Skeletal muscle cell (primary cell): ENCODE data around the gene PHLDA2.
A peak's percentile ranks its signal among the peaks of the same experiment; 100 is the strongest.

Experiments used
- DNase-seq: peaks from one replicate; pipeline ENCODE4 v3.0.0-alpha.2; 2010; ENCODE audit warnings: low read depth
- H3K4me3 ChIP-seq: 2 replicates; pipeline ENCODE4 v1.5.1; 2011; ENCODE audit warnings: low read depth, mild to moderate bottlenecking, control low read depth, low read length, moderate library complexity

The PHLDA2 gene

DNA sequence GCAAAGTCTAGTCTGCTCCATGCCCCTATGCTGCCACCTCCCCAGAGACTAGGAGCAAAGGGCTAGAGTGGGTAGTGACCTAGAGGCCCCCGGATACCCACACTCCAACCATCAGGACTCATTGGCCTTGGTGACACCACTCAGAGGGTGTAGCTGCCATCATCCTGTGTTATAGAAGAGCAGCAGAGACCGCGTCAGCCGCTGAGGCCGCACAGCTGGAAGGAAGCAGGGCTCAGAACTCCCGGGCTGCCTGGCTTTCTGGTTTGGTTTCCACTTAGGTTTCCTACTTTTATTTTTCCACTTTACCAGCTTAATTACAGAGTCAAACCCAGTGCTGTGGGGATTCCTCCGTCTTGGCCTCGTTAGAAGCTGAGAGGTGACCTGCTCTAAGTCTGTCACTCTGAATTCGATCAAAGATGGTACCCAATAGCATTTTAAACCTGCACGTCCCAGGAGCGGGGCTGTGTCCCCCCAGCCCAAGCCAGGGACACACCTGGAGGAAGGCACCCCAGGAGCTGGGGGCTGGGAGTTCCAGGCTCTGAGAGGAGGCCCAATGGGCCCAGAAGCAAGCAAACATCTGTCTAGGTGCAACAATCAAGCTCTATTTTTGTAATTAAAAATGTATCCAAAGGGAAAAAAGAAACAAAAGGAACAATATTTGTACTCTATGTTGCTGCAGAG is 41.6 kb downstream of the PHLDA2 start:
- H3K4me3 ChIP-seq: no peak overlapping the region
- no peak for DNase-seq

DNA sequence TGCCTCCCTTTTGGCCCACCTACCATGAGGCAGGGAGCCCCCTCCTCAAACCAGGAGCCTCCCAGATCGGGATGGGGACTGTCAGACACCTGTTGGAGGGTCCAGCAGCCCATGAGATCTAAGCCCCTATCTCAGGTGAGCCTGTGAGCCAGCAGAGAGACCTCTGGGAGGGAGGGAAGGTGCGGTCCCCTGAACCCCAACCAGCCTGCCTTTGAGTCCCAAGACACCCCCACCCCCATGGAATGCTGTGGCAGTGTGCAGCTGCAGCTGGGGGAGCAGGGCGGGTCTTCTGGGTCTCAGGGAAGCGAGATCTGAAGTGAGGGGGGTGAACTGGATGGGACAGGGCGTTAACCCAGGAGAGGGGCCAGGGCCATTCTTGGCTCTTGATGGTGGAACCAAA is 42.3 kb downstream of the PHLDA2 start:
- no peak for DNase-seq
- H3K4me3 ChIP-seq: no peak overlapping the region

DNA sequence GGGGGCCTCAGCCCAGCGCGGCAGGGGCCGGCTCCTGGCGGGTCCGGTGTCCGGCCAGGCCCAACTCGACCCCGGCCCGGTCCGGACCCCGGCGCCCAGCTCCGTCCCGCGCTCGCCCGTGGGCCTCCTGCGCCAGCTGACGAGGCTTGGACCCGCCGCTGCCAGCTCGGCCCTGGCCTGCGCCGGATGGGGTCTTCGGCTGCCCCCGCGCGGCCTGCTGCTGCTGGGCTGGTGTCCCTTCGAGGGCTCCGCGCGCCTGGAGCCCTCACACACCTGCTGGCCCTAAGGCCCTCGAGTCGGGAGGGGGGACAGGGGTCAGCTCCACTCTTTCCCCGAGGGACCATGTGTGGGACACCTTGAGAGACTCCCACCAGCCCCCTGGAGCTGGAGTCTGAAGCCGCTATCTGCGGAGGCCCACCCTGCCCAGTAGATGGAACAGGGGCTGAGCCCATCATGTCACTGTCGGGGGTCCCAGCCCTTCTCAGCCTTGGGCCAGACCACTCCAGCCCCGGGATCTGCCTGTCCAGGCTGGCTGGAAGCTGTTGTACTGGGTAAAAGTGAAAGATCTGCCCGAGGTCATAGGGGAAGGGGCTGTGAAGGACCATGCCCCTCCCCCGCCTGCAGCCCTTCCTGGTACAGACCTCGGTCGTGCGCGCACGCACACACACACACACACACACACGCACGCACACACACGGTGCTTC is 42.9 kb downstream of the PHLDA2 start:
- H3K4me3 ChIP-seq: peak overlapping the region; percentile 26

DNA sequence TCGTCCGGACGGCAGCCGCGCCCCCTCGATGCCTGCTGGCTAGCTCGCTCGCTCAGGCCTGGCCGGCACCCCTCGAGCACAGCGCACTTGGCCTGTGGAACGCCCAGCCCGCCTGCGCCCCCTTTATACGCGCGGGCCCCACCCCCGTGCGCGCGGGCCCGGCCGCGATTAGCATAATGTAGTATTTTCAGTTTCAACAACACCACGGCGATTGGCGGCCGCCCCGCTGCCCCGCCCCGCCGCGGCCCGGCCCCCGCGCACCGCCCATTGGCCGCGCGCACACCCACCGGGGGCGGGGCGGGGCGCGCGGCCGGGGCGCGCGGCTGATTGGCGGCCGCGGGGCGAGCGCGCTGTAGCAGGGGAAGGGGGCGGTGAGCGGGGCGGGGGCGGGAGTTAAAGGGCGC is 43.5 kb downstream of the PHLDA2 start, which contains the start of gene CDKN1C:
CDKN1C (minus strand) TSS at position 98 of the 404 bp plus-strand sequence. CDS start 319 bp downstream, outside the sequence.
- peak; percentile 50 for DNase-seq
- peak within 1 kb of the TSS; percentile 59 for H3K4me3 ChIP-seq

More for the DNA sequence above, 42.9 kb downstream of the PHLDA2 start:
- DNase-seq: no peak

DNA sequence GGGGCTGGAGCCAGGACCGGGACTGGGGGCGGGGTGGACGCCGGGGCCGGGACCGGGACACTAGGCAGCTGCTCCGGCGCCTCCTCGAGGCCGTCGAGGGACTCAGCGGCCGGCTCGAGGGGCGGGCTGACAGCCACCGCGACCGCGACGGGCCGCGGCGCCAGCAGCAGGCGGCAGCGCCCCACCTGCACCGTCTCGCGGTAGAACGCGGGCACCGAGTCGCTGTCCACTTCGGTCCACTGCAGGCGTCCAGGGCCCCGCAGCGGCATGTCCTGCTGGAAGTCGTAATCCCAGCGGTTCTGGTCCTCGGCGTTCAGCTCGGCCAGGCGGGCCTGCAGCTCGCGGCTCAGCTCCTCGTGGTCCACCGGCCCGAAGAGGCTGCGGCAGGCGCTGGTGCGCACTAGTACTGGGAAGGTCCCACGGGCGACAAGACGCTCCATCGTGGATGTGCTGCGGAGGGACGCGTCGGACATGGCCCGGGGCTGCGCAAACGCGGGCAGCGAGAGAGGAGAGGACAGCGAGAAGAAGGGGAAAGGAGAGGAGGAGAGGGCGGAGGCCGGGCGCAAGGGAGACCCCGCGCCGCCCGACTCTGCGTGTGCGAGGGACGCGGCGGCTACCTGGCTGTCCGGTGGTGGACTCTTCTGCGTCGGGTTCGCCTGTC is 44.1 kb downstream of the PHLDA2 start:
- DNase-seq: no peak

DNA sequence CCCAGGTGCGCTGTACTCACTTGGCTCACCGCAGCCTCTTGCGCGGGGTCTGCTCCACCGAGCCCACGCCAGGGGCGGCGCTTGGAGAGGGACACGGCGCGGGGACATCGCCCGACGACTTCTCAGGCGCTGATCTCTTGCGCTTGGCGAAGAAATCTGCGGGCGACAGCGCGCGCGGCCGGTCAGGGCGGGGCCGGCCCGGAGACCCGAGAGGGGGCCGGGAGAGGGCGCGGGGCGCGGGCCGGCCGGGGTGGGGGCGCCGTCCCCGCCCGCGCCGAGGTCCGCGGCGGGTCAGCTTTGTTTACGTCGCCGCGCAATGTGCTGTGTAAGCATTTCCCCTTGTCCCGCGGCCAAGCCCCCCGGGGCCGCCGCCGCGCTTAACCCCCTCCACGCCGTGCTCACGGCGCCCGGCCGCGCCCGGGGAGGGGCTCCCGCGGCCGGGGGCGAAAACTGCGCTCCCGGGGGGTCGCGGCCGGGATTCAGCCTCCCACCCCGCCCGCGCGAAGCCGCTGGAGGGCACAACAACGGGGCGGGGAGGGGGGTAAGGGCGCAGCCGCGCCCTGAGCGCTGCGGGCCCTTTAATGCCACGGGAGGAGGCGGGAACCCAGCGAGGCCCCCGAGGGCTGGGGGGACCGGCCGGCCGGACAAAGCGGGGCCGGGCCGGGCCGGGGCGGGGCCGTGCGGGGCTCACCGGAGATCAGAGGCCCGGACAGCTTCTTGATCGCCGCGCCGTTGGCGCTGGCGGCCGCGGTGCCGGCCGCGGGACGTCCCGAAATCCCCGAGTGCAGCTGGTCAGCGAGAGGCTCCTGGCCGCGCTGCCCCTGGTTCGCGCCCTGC is 45.0 kb downstream of the PHLDA2 start:
- DNase-seq: no peak
- H3K4me3 ChIP-seq: peak overlapping the region; percentile 59

More for the DNA sequence above, 44.1 kb downstream of the PHLDA2 start:
- peak overlapping the region; percentile 58 for H3K4me3 ChIP-seq

DNA sequence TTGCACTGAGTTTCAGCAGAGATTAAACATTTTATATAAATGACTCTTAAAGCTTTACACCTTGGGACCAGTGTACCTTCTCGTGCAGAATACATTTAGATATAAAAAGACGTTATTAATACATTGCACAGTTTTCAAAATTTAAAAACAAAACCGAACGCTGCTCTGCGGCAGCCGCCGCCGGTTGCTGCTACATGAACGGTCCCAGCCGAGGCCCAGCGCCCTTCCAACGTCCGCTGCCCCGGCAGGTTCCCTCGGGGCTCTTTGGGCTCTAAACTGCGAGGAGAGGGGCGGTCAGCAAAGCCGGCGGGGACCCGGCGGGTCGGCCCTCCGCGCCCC is 45.6 kb downstream of the PHLDA2 start:
- DNase-seq: no peak
- peak overlapping the region; percentile 59 for H3K4me3 ChIP-seq

DNA sequence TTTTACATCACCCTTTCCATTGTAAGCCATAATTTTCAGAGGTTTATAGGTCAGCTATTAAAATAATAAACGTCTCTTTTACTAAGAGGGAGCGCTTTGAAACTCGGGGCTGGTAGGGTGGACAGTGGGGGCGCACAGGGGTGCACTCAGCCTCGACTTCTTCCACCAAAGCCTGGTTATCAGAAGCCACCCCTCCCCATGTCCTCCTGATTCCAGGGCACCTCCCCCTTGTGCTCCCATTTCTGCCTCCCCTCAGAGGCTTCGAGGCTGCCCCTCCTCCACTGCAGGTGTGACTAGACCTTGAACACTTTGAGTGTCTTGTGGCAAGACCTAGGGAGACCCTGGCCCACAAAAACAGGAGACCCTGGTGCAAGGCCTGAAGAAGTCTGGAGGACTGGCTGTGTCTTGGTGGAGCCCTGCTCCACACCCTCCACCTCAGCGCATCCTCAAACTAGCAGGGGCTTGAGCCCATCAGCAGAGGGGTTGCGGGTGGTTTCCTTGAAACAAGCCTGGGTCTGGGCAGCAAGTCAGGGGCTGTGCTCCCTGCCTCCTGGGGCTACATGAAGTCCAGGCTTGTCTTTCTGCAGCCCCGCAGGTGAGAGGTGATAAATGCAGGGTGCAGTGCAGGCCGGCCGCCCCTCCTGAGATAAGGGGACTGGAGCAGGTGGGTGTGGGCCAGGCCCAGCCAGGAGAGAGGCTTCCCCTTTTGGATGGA is 46.7 kb downstream of the PHLDA2 start:
- peak overlapping the region; percentile 59 for H3K4me3 ChIP-seq
- DNase-seq: no peak

DNA sequence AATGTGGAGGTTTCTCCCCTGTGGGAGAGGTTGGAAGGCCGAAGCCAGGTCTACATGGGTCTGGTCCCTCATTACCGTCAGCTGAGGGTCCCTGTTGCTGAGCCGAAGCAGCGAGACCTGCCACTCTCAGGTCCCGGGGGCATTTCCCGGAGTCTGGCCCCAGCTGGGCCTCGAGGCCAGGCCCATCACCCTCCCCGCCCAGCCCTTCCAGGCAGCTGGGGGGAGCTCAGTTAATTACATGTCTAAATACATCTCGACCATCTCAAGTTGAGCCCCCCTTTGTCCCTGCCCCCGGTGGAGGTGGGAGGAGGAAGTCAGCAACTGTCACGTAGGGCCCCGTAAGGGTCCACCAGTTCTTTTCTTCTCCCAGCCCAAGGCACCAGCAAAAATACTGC is 47.2 kb downstream of the PHLDA2 start:
- H3K4me3 ChIP-seq: no peak overlapping the region
- no peak for DNase-seq

DNA sequence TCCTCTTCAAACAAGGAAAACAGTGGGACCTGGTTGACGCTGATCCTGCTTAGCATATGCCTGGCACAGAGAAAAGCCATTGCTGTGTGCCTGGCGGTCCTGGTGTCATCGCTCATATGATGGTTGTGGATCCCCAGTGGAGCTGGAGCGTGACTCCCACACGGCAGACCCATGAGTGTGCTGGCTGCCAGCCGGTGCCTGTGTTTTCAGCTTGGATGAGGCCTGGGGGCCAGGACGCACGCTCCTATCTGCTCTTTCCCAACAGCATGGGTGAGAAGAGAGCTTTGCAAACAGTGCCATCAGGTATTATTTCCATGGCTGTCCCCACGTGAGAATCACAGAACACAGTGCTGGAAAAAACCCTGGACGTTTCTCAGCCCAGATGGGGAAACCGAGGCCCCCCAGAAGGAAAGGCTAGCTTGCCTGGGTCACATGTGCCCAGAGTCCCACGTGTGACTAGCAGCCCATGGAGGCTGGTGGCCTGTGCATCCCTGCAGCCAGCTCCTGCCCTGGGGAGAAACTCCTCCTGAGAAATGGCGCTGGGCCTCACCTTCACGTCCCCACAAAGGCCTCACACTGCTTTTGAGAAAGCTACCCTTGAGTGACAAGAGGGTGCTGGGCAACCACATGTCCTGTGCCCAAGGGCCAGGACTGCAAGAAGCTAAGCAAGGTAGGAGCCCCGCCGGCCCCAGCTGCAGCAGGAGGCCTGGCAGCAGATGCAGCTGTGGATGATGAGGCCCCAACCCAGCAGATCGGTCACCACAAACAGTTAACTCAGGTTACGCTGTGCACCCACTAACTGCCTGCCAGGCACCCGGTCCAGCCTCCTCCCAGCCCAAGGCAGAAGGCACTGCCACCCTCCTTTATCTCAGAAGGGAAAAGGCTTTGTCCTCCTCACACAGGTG is 47.9 kb downstream of the PHLDA2 start:
- no peak for DNase-seq
- H3K4me3 ChIP-seq: no peak overlapping the region

DNA sequence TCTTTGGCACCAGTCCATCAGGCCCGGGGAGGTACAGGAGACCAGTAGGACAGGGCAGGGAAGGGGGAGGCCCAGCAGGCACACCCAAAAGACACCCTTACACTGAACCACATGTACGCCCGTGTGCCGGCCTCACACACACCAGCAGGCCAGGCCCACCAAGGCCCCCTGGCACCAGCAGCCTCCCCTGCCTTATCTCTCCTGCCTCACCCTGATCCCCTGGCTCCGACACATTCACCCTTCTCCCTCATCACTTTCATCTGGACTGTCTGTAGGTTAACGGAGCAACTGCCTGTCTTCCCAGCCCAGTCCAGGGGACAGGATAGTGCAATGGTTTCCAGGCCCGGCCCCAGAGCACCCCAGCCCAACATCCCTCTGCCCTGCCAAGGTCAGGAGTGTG is 48.6 kb downstream of the PHLDA2 start:
- H3K4me3 ChIP-seq: no peak overlapping the region
- no peak for DNase-seq

DNA sequence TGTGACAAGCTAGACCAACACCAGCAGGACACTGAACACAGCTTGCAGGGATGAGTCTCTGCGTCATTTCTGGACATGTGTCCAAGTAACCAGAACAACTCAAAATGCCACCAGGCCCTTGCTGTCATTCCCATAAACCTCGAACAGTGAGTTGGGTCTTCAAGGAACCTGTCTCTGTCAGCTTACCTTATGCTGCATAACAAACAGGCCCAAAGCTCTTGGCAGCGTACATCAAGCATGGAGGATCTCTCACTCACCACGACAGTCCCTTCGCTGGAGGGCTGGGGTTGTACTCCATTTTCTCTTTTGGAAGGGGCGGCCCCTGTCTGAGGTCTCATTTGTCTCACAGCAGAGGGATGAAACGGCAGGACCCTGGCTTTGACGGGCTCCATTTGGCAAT is 50.4 kb downstream of the PHLDA2 start:
- H3K4me3 ChIP-seq: no peak overlapping the region
- no peak for DNase-seq
